Thoracic aorta (tissue), 2 donors: ENCODE measurements around the gene KIAA2012. TPM values are rescaled to one million over a fixed set of nuclear protein-coding genes. Genes with fewer than 3 reads are reported as not detected.
A peak's percentile ranks its signal among the peaks of the same experiment; 100 is the strongest.

Experiments
- ATAC-seq: fragments of 150-250 bp; one replicate; pipeline ENCODE4 v1.8.0; 2017; ENCODE audit warnings: low read depth; ENCODE audit not compliant: insufficient number of reproducible peaks, low FRiP score
- DNase-seq: peaks from one replicate; pipeline ENCODE4 v3.0.0-alpha.2; 2020; ENCODE audit warnings: low spot score
- H3K27ac ChIP-seq, 2 donors: fragments of 200-600 bp; sonication (generic); 1 replicate in 1 of 2; 2 replicates in 1 of 2; pipeline ENCODE4 v1.5.1; 2016; ENCODE audit warnings: mild to moderate bottlenecking in 2 of 2, moderate library complexity in 2 of 2
- H3K27me3 ChIP-seq: fragments of 200-600 bp; sonication (generic); replicated peaks from 2 replicates; pipeline ENCODE4 v1.6.0; 2016; ENCODE audit warnings: mild to moderate bottlenecking; ENCODE audit not compliant: insufficient read depth
- H3K36me3 ChIP-seq: fragments of 200-600 bp; sonication (generic); one replicate; pipeline ENCODE4 v1.5.1; 2016
- H3K4me1 ChIP-seq, 2 donors: fragments of 200-600 bp; sonication (generic); 1 replicate in 1 of 2; 2 replicates in 1 of 2; pipeline versions ENCODE4 v1.5.1 to v1.6.0; 2016; ENCODE audit warnings: low read depth in 2 of 2, mild to moderate bottlenecking in 1 of 2; ENCODE audit not compliant: control insufficient read depth in 1 of 2
- H3K4me3 ChIP-seq: fragments of 200-600 bp; sonication (generic); 2 replicates; pipeline ENCODE4 v1.5.1; 2016; ENCODE audit warnings: mild to moderate bottlenecking
- H3K9me3 ChIP-seq: fragments of 200-600 bp; sonication (generic); 2 replicates; pipeline ENCODE4 v1.5.1; 2016
- total RNA-seq, 2 donors: library from RNA; depleted of rRNA; stranded (reverse); fragments of >200 nt; gene quantifications; one replicate each; pipeline versions ENCODE4 v1.1.0 to v1.2.3, GENCODE V29; 2016
- TF ChIP-seq, protein P1 (sequence below): fragments of 200-600 bp; sonication (generic); IDR thresholded peaks from one replicate; pipeline ENCODE4 v1.5.1; 2019; ENCODE audit warnings: antibody characterized with exemption

KIAA2012 gene
- total RNA-seq, 2 donors from 2014 or later = not detected

GRCh38 chr2:202060218-202060617, 12.8 kb upstream of the KIAA2012 start:
- H3K9me3 ChIP-seq = no peaks in the 10 kb centered on the region
- TF ChIP-seq, protein P1, sequence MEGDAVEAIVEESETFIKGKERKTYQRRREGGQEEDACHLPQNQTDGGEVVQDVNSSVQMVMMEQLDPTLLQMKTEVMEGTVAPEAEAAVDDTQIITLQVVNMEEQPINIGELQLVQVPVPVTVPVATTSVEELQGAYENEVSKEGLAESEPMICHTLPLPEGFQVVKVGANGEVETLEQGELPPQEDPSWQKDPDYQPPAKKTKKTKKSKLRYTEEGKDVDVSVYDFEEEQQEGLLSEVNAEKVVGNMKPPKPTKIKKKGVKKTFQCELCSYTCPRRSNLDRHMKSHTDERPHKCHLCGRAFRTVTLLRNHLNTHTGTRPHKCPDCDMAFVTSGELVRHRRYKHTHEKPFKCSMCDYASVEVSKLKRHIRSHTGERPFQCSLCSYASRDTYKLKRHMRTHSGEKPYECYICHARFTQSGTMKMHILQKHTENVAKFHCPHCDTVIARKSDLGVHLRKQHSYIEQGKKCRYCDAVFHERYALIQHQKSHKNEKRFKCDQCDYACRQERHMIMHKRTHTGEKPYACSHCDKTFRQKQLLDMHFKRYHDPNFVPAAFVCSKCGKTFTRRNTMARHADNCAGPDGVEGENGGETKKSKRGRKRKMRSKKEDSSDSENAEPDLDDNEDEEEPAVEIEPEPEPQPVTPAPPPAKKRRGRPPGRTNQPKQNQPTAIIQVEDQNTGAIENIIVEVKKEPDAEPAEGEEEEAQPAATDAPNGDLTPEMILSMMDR = peak; percentile 27
- DNase-seq = no peak
- H3K27ac ChIP-seq = no peak overlapping the region
- no peak for ATAC-seq
- no peak overlapping the region for H3K4me3 ChIP-seq
- H3K4me1 ChIP-seq = peaks cover 0 to 17% of the 10 kb centered on the region in 2 donors
- no peaks in the 10 kb centered on the region for H3K36me3 ChIP-seq
- no peaks in the 10 kb centered on the region for H3K27me3 ChIP-seq

GRCh38 chr2:202061695-202062094, 11.4 kb upstream of the KIAA2012 start:
- ATAC-seq = no peak

GRCh38 chr2:202064171-202064880, 8.7 kb upstream of the KIAA2012 start:
- Histone ChIP-seq H3K4me3 (no peak overlapping the region), H3K27ac (peak overlapping the region in 1 of 2 donors; percentile 56), H3K27me3 (no peaks in the 10 kb centered on the region), H3K36me3 (no peaks in the 10 kb centered on the region), H3K4me1 (peaks cover 0 to 17% of the 10 kb centered on the region in 2 donors), H3K9me3 (no peaks in the 10 kb centered on the region)
- TF ChIP-seq, protein P1 = no peak
- ATAC-seq (peak; percentile 28), DNase-seq (peak; percentile 19)

More at GRCh38 chr2:202061695-202062094, 11.4 kb upstream of the KIAA2012 start:
- Histone ChIP-seq H3K4me3 (no peak overlapping the region), H3K27me3 (no peaks in the 10 kb centered on the region), H3K27ac (no peak overlapping the region), H3K9me3 (no peaks in the 10 kb centered on the region), H3K4me1 (peaks cover 0 to 17% of the 10 kb centered on the region in 2 donors), H3K36me3 (no peaks in the 10 kb centered on the region)
- DNase-seq = no peak
- TF ChIP-seq, protein P1 = no peak

DNA sequence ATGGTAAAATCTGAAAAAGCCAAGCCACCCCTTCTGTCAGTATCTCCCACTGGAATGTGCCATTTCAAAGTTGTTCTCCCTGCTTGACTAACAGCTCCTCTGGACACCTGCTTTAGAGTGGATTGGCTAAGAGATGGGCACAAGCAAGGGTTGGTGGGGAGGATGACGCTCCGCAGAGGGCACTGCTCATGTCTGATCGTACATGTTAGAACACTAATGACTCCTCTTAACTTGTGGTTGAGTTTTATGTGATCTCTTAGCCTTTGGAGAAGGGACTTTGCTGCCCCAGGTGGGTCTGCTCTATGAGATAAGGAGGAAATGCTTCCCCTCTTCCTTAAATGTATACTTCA, 8.2 kb upstream of the KIAA2012 start:
- TF ChIP-seq, protein P1 = no peak
- Histone ChIP-seq H3K36me3 (no peaks in the 10 kb centered on the region), H3K4me1 (peaks cover 0 to 17% of the 10 kb centered on the region in 2 donors), H3K27ac (no peak overlapping the region), H3K9me3 (no peaks in the 10 kb centered on the region), H3K27me3 (no peaks in the 10 kb centered on the region), H3K4me3 (no peak overlapping the region)
- DNase-seq = no peak
- no peak for ATAC-seq

DNA sequence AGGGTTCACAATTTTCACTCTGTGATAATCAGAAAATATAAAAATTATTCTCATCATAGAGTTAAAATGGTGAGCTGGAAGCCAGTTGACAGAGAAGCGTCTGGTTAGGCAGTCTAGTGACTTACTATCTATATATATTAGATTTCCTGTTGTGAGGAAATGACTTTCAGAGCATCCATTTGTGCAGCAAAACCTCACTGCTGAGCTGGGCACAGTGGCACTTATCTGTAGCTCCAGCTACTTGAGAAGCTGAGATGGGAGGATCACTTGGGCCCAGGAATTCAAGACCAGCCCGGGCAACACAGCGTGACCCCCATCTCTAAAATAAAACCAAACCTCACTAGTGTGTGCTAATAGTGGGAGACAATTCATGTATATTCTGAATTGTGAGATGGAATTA, 7.2 kb upstream of the KIAA2012 start:
- TF ChIP-seq, protein P1 = no peak
- Histone ChIP-seq H3K4me1 (peaks cover 0 to 17% of the 10 kb centered on the region in 2 donors), H3K27me3 (no peaks in the 10 kb centered on the region), H3K27ac (no peak overlapping the region), H3K36me3 (no peaks in the 10 kb centered on the region), H3K4me3 (no peak overlapping the region), H3K9me3 (no peaks in the 10 kb centered on the region)
- DNase-seq = no peak
- ATAC-seq = no peak
